Astrocyte of the spinal cord (primary cell): ENCODE measurements around the gene WSB2.

Experiments
- DNase-seq: peaks from one replicate; pipeline ENCODE4 v3.0.0; 2011; ENCODE audit warnings: low read depth, low spot score
- H3K4me3 ChIP-seq: 2 replicates; pipeline ENCODE4 v1.5.1; 2011; ENCODE audit warnings: low read depth, mild to moderate bottlenecking, low read length, moderate library complexity
- CTCF ChIP-seq: IDR thresholded peaks from 2 replicates; pipeline ENCODE4 v1.5.1; 2012; ENCODE audit warnings: low read depth, mild to moderate bottlenecking, low read length, inconsistent platforms
- in situ Hi-C: cut with HindIII; loops from 2 replicates; pipeline ENCODE4 v1.10.0; 2017; ENCODE audit warnings: low sequenced_read_pairs

Gene WSB2

GRCh38 chr12:118050972-118051910 lies 9.7 kb downstream of the WSB2 start:
- in situ Hi-C loops, result no loop called here
- no peak overlapping the region for H3K4me3 ChIP-seq
- no peak for TF ChIP-seq CTCF
- DNase-seq, result no peak

DNA sequence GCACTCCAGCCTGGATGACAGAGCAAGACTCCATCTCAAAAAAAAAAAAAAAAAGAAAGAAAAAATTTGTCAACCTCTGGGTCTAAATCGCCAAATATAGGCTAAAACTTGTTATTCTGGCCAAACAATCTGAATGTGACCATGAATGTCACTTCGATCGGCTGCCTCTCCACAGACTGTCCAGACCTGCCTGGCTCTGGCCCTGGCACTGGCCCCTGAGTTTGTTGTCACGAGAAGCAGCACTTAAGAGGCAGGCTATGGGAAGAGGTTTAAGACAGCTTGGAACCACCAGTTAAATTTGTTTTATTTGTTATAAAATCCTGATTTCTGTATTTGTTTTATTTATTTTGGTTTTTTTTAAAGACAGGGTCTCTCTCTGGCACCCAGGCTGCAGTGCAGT lies 14.5 kb downstream of the WSB2 start:
- DNase-seq, result no peak
- TF ChIP-seq CTCF, result no peak
- in situ Hi-C loops, result no loop called here

DNA sequence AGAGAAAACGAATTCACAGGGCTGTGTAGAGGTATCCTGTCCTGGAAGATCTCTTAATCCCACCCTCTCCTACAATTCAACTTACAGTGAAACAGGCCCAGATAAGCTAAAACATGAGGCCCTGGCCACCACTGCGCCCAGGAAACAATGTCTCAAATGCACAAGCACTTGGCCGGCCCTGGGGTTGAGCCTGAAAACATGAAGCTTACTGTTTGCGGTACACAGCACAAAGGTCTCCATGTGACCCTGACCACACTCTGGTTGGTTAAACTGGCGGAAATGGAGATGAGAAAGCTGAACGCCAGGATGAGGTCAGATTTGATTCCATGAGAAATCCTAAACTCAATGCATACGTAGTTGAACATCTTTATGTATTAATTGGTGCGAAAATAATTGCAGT lies 16.4 kb downstream of the WSB2 start:
- no peak for TF ChIP-seq CTCF
- DNase-seq, result no peak
- H3K4me3 ChIP-seq, result no peak overlapping the region
- in situ Hi-C loops, result no loop called here

More for the DNA sequence above, 14.5 kb downstream of the WSB2 start:
- H3K4me3 ChIP-seq, result no peak overlapping the region

DNA sequence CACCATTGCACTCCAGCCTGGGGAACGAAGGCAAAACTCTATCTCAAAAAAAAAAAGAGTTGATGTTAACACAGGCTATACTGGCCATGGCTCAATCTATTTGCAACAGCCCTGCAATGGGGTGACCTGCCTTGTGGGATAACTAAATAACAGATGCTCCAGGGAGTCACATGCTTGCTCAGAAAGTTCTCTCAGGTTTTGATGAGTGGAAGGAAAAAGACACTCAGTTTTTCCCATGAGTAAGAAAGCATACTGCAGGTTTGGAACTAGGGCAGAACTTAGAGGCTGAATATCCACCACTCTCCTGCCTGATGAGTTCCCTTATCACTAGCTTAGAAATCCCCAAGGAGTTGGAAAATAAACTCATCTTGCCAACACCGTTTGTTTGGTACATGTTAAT lies 16.9 kb downstream of the WSB2 start:
- DNase-seq, result no peak
- TF ChIP-seq CTCF, result no peak
- H3K4me3 ChIP-seq, result no peak overlapping the region
- in situ Hi-C loops, result no loop called here

- no peak for TF ChIP-seq CTCF
- H3K4me3 ChIP-seq, result no peak overlapping the region
- in situ Hi-C loops, result no loop called here
- DNase-seq, result no peak
Measured at GRCh38 chr12:118042091-118042490, 18.9 kb downstream of the WSB2 start.

DNA sequence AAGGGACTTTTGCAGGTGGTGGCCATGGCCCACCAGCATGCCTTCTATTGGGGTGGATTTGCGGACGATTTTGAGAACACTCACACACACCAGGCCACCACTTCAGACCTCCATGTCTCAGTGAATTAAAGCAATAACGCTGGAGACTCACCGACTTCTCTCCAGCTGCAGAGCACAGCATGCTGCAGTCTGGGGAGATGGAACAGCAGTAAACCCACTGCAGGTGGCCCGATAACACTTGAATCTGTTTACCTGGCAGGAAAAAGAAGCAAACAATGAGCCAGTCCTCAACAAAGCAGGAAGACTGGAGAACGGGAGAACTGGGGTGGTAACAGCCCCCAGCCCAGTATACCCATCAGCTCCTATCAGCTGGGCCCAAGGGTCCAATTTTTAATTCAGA lies 22.8 kb downstream of the WSB2 start:
- DNase-seq, result no peak
- no peak for TF ChIP-seq CTCF
- in situ Hi-C loops, result no loop called here
- no peak overlapping the region for H3K4me3 ChIP-seq
